ENCODE data around the gene WWTR1.

Gene WWTR1

DNA sequence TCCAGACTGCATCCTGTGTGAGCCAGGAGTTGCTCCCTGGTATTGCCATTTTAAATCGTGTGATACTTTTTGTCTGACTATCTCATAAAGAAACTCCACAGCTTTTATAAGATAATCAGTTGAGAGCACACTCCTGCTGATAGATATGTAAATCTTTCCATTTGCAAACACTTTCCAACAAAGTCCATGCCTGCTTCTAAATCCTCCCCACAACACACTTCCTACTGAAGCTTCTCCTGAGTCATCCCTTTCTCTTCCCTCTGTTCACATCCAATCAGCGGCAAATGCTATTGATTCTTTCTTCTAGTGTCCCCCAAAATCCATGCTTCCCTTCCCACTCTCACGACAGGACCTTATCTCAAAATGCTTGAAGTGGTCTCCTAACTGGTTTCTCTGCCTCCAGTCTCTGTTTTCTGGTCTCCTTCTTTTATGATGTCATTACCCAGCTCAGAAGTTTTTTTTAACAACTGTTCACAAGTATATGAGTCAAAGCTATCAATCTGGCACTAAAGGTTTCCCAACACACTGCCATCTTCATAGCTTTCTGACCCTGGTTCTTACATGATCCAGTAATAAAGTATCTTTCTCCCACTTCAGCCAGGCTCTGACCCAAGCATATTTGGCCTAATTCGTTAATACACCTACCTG is 4.5 kb upstream of the WWTR1 start:
- Mint-ChIP-seq H3K4me1 (ENCODE audit: low read depth) (peaks cover 5% of the 10 kb centered on the region), H3K27me3 (peaks cover 58% of the 10 kb centered on the region), H3K36me3 (ENCODE audit: low read depth) (no peaks in the 10 kb centered on the region)

DNA sequence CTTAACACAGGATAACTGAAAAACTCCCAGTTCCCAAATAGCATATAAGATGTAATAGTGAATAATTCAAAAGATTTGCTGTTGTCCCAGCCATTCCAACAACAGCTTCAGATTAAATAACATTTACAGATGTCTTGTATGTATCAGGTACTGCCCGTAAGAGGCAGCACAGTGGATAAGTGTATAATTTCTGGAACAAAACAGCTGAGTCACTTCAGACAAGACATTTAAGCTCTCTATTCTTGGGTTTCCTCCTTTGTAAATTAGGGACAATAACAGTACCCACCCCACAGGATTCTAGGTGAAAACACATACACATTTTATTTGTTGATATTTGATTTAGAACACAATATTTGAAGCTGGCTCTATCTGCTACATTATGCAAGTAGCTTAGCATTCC is 2.6 kb upstream of the WWTR1 start:
- Mint-ChIP-seq H3K27me3 (peaks cover 66% of the 10 kb centered on the region), H3K36me3 (ENCODE audit: low read depth) (no peaks in the 10 kb centered on the region), H3K27ac (no peak overlapping the region), H3K9me3 (no peaks in the 10 kb centered on the region), H3K4me1 (ENCODE audit: low read depth) (peaks cover 10% of the 10 kb centered on the region), H3K4me3 (no peak overlapping the region)

More for the DNA sequence above, 4.5 kb upstream of the WWTR1 start:
- no peak overlapping the region for H3K4me3 Mint-ChIP-seq
- no peak overlapping the region for H3K27ac Mint-ChIP-seq
- H3K9me3 Mint-ChIP-seq, result no peaks in the 10 kb centered on the region

DNA sequence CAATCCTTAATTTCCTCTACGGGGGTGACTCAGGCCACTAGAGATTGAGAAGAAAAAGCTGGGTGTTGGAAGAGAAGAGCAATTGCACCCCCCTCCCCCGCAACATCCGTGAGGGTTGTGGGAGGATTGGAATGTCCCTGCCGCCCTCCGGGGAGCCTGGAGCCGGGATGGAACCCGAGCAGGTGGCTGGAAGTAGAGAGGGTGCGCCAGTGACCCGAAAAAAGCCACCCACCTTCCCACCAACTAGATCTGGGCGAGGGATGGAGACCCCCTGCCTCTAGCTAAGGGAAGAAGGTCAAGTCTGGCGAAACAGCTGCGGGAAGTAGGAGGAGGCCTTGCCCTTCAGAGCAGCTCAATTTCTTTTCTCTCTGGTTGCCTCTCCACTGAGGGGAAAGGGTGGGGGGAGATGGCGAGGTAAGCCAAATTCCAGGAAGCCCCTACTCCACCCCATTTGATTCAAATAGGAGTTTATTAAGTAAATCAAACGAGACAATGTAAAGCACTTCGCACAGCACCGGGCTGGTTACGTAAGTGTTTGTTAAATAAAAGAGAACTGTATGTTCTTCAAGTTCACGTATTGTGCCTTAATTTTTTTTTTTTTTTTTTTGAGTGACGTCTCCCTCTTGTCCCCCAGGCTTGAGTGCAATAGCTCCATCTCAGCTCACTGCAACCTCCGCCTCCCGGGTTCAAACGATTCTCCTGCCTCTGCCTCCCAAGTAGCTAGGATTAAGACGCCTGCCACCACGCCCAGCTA is 1.1 kb upstream of the WWTR1 start:
- Mint-ChIP-seq H3K9me3 (no peaks in the 10 kb centered on the region), H3K27ac (no peak overlapping the region), H3K4me3 (peak overlapping the region; percentile 83), H3K4me1 (ENCODE audit: low read depth) (peaks cover 10% of the 10 kb centered on the region), H3K36me3 (ENCODE audit: low read depth) (no peaks in the 10 kb centered on the region), H3K27me3 (peaks cover 74% of the 10 kb centered on the region)

DNA sequence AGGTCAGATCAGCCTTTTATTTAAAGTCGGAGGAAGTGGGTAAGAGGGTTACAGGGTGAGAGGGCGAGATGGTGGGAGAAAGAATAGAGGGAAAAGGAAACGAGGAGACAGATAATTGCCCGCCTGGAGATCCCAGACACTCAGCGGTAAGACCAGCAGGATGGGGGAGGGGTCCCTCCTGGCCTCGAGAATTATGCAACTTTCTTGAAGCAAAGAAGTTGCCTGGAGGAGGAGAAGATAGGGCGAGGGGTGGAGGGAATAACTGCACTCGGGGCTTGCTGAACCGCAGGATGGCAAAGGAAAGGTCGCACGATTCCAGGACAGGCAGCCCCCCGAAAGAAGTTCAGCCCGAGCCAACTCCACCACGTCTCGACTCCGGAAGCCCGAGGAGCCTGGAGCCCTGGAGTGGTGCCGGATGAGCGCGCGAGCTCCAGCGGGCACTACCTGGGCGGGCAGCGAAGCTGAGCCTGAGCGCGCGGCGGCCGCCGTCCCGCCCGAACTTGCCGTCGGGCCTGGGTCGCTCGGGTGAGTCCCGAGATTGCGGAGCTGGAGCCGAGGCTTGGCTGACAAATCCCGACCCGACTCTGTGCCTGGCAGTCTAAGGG is 402 bp downstream of the WWTR1 start:
- Mint-ChIP-seq H3K9me3 (no peaks in the 10 kb centered on the region), H3K27ac (no peak overlapping the region), H3K36me3 (ENCODE audit: low read depth) (no peaks in the 10 kb centered on the region), H3K4me1 (ENCODE audit: low read depth) (peaks cover 10% of the 10 kb centered on the region), H3K4me3 (peak overlapping the region; percentile 83), H3K27me3 (peaks cover 64% of the 10 kb centered on the region)

DNA sequence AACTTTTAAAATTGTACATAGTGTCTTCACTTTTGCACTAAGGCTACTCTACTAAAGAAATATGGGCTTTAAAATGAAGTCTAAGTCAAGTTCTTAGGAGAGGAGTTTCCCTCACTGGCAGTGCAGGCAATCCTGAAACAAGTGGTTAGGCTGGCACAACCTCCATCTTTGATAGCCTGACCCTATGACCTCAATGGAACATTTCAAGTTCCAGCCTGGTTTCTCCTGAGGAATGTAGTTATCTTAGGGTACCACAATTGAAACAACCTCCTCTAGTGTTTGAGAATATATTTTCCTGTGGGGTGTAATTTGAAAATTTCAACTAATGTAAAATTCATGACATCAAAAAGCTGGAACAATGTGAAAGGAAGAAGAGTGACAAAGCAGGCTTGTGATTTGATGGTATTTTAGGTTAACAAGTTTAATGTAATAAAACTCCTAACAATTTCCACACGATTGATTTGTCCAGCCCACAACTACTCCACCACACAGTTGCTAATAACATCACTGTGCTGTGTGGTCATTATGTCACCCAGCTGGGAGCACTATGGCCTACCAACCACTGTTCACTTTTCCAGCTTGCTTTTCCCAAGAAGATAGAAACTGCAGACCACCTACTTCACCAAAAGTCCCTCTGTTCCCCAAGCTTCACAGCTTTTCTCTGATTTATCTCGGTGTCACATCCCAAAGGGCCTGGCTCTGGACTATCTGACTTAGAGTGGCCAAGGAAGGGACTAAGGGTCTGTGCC is 1.8 kb downstream of the WWTR1 start:
- peaks cover 10% of the 10 kb centered on the region for H3K4me1 Mint-ChIP-seq (ENCODE audit: low read depth)
- H3K9me3 Mint-ChIP-seq, result no peaks in the 10 kb centered on the region
- no peak overlapping the region for H3K27ac Mint-ChIP-seq
- H3K27me3 Mint-ChIP-seq, result peaks cover 66% of the 10 kb centered on the region
- H3K36me3 Mint-ChIP-seq (ENCODE audit: low read depth), result no peaks in the 10 kb centered on the region
- H3K4me3 Mint-ChIP-seq, result no peak overlapping the region

DNA sequence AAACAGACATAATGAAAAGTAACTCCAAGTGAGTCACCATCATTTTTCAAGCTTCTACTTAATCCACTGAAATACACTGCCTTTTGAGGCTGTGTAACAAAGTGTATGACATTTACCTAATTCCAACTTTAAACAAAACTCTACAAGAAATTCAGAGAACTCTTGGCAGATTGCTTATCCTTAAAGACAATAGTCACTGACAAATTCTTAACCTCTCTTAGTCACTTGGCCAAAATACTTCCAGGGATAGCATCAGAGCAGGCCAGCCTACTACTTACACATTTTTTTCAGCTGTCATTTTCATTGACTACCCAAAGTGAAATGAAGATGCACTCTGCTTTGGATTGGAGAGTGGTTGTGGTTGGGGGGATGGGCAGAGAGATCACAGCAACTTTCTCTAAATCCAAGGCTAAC is 3.6 kb downstream of the WWTR1 start:
- Mint-ChIP-seq H3K36me3 (ENCODE audit: low read depth) (no peaks in the 10 kb centered on the region), H3K27ac (no peak overlapping the region), H3K4me1 (ENCODE audit: low read depth) (peaks cover 10% of the 10 kb centered on the region), H3K27me3 (peaks cover 63% of the 10 kb centered on the region), H3K4me3 (no peak overlapping the region), H3K9me3 (no peaks in the 10 kb centered on the region)

DNA sequence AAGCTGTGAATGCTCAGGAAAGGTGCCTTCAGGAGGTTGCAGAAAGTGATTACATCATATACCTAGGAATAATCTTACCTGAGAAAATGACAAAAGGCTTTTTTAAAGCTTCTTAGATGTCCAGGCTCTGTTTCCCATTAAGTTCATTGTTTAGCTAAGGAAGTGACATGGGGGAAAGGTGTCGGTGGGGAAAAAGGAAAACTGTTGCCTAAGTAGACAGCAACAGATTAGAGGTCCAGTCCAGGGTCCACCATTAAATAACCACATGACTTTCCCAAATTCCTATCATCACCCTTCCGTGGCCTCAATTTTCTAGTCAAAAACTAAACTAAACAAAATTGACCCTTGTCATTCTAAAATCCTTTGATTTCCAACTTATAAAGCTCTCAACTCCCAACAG is 4.3 kb downstream of the WWTR1 start:
- Mint-ChIP-seq H3K4me1 (ENCODE audit: low read depth) (peaks cover 7% of the 10 kb centered on the region), H3K4me3 (no peak overlapping the region), H3K27me3 (peaks cover 58% of the 10 kb centered on the region), H3K9me3 (no peaks in the 10 kb centered on the region), H3K36me3 (ENCODE audit: low read depth) (no peaks in the 10 kb centered on the region), H3K27ac (no peak overlapping the region)

DNA sequence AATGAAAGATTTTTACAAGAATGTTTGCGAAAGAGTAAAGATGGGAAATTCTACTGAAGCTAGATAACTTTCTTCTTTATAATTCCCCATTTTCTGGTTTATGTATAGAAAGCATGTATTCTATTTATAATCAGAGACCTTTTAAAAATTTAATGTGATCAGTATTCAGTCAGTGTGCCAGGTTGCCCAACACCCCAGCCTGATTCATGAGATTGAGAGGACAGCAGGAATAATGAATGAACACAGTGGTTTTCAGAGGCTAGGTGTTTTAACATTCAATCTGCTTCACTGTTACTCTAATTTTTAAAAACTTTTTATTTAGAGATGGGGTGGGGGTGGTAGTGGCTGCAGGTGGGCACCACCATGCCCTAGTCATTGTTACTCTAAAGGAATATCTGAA is 4.7 kb downstream of the WWTR1 start:
- Mint-ChIP-seq H3K9me3 (no peaks in the 10 kb centered on the region), H3K36me3 (ENCODE audit: low read depth) (no peaks in the 10 kb centered on the region), H3K4me3 (no peak overlapping the region), H3K27me3 (peaks cover 56% of the 10 kb centered on the region), H3K4me1 (ENCODE audit: low read depth) (peaks cover 5% of the 10 kb centered on the region), H3K27ac (no peak overlapping the region)

DNA sequence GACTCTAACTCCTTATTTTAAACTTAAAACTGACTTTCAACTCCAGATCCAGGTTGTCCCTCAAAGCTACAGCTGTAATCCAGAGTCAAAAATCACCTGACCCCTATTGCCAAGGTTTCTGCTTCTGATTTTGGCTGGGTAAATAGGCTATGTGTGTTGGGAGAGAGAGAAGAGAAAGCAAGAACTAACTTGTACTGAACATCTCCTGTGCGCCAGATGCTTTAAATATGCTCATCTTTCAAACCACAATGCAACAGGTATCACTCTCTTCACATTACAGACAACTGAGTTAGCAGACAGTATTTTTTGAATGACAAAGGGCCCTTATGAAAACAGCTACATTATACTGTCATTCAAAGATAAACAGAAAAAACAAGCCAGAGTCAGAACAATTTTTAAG is 7.0 kb downstream of the WWTR1 start:
- no peak overlapping the region for H3K4me3 Mint-ChIP-seq
- no peak overlapping the region for H3K27ac Mint-ChIP-seq
- peaks cover 44% of the 10 kb centered on the region for H3K27me3 Mint-ChIP-seq
- H3K9me3 Mint-ChIP-seq, result no peaks in the 10 kb centered on the region
- H3K4me1 Mint-ChIP-seq (ENCODE audit: low read depth), result no peaks in the 10 kb centered on the region
- no peaks in the 10 kb centered on the region for H3K36me3 Mint-ChIP-seq (ENCODE audit: low read depth)

DNA sequence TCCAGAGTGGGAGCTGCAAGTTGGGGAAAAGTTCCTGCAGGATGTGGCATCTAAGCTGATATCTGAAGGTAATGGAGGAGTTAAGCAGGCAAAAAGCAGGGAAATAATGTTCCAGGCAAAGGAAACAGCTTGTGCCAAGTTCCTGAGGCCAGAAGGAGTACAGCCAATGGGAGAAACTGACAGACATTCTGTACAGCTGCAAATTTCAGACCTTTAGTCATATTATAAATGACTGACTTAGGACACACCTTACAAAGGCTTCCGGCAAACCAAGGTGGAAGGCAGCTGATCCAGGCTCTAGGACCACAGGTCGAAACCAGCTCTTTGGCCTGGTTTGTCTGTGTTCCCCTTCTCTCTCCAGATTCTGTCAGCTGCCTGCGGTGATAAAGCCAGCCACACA is 9.3 kb downstream of the WWTR1 start:
- peaks cover 34% of the 10 kb centered on the region for H3K27me3 Mint-ChIP-seq
- no peak overlapping the region for H3K27ac Mint-ChIP-seq
- H3K4me1 Mint-ChIP-seq (ENCODE audit: low read depth), result no peaks in the 10 kb centered on the region
- no peaks in the 10 kb centered on the region for H3K9me3 Mint-ChIP-seq
- no peak overlapping the region for H3K4me3 Mint-ChIP-seq
- no peaks in the 10 kb centered on the region for H3K36me3 Mint-ChIP-seq (ENCODE audit: low read depth)

DNA sequence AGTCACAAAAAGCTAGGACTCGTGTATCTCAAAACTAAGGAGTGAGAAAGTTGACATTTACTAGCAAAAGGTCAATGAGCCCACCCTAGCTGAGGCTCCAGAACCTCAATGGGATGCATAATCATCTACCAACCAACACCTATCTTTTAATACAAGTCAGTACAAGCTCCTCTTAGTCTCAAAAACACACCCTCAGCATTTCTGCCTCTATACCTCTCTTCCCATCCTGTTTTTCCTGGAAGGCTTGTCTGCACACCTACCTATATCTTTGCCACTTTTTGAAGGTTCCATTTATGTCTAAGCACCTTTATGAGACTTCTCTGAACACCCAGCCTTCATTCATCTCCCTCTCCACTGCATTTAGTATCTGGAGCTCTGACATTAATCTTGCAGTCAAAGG is 10.0 kb downstream of the WWTR1 start:
- H3K27me3 Mint-ChIP-seq, result peaks cover 34% of the 10 kb centered on the region
- no peak overlapping the region for H3K27ac Mint-ChIP-seq
- no peaks in the 10 kb centered on the region for H3K36me3 Mint-ChIP-seq (ENCODE audit: low read depth)
- no peaks in the 10 kb centered on the region for H3K9me3 Mint-ChIP-seq
- no peak overlapping the region for H3K4me3 Mint-ChIP-seq
- H3K4me1 Mint-ChIP-seq (ENCODE audit: low read depth), result no peaks in the 10 kb centered on the region

DNA sequence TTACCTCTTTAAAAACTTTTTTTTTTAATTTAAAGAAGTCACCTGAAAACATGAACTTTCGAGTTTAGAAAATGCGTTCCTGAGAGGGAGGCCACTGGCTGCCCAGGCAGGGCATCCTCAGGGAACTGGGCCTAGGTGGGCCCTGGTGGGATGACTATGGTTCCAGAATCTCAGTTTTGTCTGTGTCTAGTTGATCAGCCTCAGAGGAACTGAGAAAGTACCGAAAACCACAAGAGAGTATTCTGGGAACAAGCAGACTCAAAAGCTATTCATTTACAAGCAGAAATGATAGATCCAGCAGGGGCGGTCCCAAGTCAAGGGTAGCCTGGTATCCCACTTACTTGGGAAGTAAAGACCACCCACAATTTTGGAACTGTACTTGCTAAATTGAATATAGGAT is 10.5 kb downstream of the WWTR1 start:
- no peaks in the 10 kb centered on the region for H3K36me3 Mint-ChIP-seq (ENCODE audit: low read depth)

DNA sequence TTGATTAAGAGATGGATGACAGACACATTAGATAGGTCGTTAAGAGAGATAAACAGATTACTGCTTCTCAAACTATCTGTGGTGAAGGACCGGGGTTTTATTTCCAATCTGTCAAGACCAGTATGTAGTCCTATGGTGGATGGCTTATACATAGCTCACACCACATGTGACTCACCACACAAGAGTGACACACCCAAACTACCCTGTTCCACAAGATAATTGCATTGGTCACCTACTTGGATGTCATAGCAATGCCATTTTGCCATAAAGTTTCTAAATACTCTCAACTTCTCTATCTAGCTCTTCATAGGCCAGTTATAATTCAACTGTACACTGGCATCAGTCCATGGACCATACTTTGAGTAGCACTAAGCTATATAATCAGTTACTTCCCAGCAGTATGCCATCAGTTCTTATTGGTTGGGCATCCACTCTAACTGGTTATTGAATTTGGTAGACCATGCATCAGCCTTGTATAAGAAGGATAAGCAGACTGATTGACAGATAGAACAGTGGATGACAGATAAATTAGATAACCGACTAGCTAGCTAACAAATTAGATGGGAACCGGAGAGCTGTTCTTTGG is 11.6 kb downstream of the WWTR1 start:
- Mint-ChIP-seq H3K36me3 (ENCODE audit: low read depth) (no peaks in the 10 kb centered on the region), H3K27ac (no peak overlapping the region), H3K9me3 (no peaks in the 10 kb centered on the region), H3K4me1 (ENCODE audit: low read depth) (no peaks in the 10 kb centered on the region), H3K4me3 (no peak overlapping the region), H3K27me3 (peaks cover 30% of the 10 kb centered on the region)

More for the DNA sequence above, 10.5 kb downstream of the WWTR1 start:
- no peak overlapping the region for H3K27ac Mint-ChIP-seq
- no peaks in the 10 kb centered on the region for H3K9me3 Mint-ChIP-seq
- H3K27me3 Mint-ChIP-seq, result peaks cover 34% of the 10 kb centered on the region
- no peaks in the 10 kb centered on the region for H3K4me1 Mint-ChIP-seq (ENCODE audit: low read depth)
- H3K4me3 Mint-ChIP-seq, result no peak overlapping the region

DNA sequence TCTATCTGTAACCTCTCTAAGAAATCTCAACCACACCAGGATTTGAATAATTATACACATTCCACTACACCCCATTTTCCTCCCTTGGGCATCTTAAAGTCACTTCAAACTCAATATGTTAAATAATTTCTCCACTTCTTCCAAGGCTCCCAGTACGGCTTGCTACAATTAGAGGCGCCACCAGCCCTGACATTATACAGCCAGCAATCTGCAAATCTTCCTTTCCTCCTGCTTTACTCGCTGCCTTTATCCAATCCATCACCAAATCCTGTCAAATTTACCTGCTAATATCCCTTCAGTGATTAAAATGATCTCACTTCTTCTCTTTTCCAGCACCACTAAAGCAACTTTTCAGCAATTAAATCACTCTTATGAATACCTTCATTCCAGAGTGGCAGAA is 13.9 kb downstream of the WWTR1 start:
- Mint-ChIP-seq H3K27me3 (peaks cover 11% of the 10 kb centered on the region), H3K36me3 (ENCODE audit: low read depth) (no peaks in the 10 kb centered on the region)

DNA sequence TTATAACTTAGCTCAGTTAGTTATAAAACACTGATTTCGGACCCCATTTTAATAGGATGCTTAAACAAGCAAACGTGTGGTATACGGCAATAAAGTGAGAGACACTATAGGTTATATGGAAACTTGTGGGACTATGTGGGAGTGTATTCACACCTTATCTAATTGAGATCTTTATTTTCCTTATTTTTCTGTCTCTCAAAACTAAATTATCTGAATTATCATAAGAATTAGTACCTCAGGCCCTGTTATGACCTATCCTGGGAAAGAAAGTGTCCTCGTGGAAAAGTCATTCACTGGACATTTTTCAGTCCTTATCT is 14.4 kb downstream of the WWTR1 start:
- H3K27ac Mint-ChIP-seq, result no peak overlapping the region
- H3K36me3 Mint-ChIP-seq (ENCODE audit: low read depth), result no peaks in the 10 kb centered on the region
- H3K4me3 Mint-ChIP-seq, result no peak overlapping the region
- H3K4me1 Mint-ChIP-seq (ENCODE audit: low read depth), result no peaks in the 10 kb centered on the region
- H3K9me3 Mint-ChIP-seq, result no peaks in the 10 kb centered on the region
- H3K27me3 Mint-ChIP-seq, result peaks cover 11% of the 10 kb centered on the region

More for the DNA sequence above, 13.9 kb downstream of the WWTR1 start:
- Mint-ChIP-seq H3K4me1 (ENCODE audit: low read depth) (no peaks in the 10 kb centered on the region), H3K9me3 (no peaks in the 10 kb centered on the region), H3K4me3 (no peak overlapping the region), H3K27ac (no peak overlapping the region)

All from stimulated activated naive CD8-positive, alpha-beta T cell treated with anti-CD3 and anti-CD28 coated beads, Interleukin-15, Interleukin-2, amounts not matched to agents 100 ng/mL and 50 ng/mL, for 24 hours (primary cell).